GM19043 (cell line): Measurements from ENCODE around the gene C17orf107.

ENCODE experiments used
- ATAC-seq: cut with Tn5 transposase; IDR thresholded peaks from one replicate; pipeline ENCODE4 v1.9.1; 2021; ENCODE audit warnings: low read depth; ENCODE audit not compliant: unreplicated experiment

The C17orf107 gene

GRCh38 chr17:4870855-4871254, 28.5 kb upstream of the C17orf107 start:
- ATAC-seq = no peak

DNA sequence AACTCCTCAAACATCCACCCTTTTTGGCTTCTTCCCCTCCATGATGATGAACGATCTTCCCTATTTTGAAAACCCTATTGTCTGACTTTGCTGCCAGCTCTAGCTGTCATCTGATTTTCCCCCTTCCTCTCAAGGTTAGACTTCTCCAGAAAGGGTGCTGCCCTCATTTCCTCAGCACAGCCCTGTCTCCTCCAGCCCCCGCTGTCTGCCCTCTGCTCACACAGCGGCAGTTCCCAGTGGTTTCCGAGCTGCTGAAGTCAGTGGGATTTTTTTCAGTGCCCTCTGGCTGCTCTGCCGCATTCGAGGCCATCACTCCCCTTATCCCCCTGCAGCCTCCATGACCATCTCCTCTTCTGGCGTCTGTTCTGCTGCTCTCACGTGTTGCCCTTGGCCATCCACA, 26.6 kb upstream of the C17orf107 start:
- ATAC-seq = no peak

DNA sequence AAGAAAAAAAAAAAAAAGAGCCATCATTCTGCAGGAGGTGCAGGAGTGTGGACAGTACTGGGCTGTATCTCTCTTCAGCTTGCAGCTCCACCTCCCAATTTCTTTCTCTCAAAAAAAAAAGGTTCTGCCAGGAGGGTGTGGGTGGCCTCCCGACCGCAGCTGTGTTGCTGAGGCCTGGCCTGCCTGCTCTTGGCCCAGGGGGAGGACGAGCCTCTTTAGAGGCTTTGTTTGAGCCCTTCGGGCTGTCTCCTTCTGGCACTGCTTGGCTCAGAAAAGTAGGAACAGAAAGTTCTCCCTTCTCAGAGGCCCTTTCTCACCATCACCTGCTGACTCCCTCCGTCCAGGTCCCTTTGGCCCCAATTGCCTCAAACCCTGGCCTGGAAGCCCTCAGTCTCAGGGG, 22.2 kb upstream of the C17orf107 start:
- no peak for ATAC-seq

- ATAC-seq = no peak
Measured at GRCh38 chr17:4879601-4880000, 19.7 kb upstream of the C17orf107 start.

DNA sequence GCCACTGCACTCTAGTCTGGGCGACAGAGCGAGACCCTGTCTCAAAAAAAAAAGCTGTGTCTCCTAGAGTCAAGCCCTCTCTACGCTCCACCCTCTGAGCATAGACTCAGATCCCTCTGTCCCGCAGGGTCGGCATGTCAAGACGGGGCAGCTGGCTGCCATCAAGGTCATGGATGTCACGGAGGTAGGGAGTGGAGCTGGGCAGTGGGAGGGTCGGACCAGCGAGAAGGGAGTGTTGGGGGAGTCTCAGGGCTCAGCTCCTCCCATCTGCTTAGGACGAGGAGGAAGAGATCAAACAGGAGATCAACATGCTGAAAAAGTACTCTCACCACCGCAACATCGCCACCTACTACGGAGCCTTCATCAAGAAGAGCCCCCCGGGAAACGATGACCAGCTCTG, 18.5 kb upstream of the C17orf107 start:
- ATAC-seq = no peak

DNA sequence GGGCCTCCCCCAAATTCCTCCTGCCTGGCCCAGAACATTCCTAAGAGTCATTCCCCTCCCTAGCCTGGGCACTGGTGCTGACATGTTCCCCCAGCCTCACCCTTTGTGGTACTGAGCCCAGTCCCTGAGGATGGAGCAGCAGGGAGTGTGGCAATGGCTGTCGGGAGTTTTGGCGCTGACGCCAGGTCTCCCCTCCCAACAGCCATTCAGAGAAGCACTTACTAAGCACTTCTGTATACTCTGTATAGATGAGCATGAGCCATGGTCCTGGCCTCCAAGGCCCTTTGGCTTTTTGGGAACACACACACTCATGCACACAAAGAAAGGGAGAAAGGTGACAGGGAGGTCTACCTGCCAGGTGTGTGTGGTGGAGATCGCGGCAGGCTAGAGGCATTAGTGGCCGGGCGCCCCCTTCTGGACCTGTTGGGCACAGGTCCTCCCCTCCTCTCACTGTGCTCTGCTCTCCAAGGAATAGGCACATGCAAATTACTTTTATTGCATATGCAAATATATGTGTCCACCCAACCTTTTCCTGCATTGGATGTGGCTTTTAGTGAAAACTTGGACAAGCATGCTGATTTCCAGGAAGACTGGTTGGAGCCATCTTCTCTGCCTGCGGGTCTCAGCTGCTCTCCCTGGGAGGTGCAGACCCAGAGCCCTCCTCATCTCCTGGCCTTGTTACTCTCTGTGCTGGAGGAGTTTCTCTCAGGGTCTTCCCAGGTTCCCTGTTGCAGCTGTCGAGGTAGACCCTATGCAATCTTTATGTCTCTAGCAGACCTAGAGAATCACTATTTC, 17.4 kb upstream of the C17orf107 start:
- ATAC-seq = no peak

GRCh38 chr17:4884489-4884888, 14.8 kb upstream of the C17orf107 start:
- no peak for ATAC-seq

- ATAC-seq = no peak
Measured at GRCh38 chr17:4886830-4887229, 12.5 kb upstream of the C17orf107 start.

DNA sequence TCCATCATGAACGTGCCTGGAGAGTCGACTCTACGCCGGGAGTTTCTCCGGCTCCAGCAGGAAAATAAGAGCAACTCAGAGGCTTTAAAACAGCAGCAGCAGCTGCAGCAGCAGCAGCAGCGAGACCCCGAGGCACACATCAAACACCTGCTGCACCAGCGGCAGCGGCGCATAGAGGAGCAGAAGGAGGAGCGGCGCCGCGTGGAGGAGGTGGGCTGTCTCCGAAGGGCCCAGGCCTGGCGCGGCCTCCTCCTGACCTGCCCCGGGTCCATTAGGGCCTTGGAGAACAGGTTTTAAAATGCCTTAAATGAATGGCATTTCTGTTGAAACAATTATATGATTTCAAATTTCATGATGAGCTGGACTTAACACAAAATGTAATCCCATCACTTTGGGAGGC, 11.8 kb upstream of the C17orf107 start:
- ATAC-seq = no peak

DNA sequence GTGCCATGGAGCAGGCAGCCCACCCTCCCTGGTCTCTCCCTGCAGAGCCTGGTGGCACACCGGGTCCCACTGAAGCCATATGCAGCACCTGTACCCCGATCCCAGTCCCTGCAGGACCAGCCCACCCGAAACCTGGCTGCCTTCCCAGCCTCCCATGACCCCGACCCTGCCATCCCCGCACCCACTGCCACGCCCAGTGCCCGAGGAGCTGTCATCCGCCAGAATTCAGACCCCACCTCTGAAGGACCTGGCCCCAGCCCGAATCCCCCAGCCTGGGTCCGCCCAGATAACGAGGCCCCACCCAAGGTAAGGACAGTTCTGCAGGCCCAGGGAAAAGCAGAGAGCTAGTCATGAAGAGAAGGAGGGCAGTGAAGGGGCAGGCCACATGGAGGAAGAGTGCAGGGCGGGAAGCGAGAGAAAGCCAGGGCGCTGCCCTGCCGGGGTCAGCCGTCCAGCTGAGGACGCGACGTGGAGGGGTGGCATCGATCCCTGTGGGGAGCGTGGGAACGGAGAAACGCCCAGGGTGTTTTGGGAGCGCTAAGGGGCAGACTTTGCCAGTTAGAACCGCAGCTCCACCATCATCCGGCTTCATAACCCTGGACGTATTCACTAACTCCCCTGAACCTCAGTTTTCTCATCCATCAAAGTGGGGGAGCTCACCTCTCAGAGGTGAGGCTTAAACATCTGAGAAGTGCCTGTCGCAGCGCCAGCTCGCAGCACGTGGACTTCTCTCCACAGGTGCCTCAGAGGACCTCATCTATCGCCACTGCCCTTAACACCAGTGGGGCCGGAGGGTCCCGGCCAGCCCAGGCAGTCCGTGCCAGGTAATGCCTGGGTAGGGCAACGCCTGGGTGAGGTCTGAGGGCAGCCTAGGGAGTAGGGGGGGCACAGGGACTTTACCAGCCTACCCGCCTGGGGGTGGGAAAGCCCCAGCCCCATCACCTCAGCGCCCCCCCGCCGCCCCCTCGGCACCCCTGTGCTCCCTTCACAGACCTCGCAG, 7.6 kb upstream of the C17orf107 start:
- ATAC-seq = no peak

GRCh38 chr17:4892499-4893221, 6.7 kb upstream of the C17orf107 start:
- ATAC-seq = no peak

- no peak for ATAC-seq
Measured at GRCh38 chr17:4893272-4893671, 6.1 kb upstream of the C17orf107 start.

DNA sequence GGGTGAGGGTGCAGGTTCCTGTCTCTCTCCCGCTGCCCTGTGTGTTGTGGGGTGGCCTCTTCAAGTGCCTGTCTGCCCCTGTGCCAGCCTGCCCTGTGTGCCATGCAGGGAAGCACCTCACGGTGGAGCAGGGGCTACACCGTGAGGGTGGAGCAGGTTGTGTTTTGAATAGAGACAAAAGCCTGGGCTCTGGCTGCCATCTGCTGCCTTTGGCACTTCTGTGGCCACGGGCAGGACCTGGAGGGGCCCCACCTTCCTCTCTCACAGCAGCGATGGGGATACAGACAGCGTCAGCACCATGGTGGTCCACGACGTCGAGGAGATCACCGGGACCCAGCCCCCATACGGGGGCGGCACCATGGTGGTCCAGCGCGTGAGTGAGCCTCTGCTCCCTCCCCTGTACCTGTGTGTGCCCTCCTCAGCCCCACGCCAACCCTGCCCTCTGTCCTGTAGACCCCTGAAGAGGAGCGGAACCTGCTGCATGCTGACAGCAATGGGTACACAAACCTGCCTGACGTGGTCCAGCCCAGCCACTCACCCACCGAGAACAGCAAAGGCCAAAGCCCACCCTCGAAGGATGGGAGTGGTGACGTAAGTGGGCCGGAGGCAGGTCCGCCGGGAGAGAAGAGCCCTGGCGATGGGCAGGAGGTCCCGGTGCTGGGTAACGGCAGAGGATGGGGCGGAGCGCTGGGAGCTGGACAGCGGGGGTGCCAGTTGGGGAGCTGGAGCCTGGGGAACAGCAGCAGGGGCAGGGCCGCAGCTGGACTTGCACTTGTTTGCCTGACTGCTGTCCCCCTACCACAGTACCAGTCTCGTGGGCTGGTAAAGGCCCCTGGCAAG, 5.4 kb upstream of the C17orf107 start:
- no peak for ATAC-seq

DNA sequence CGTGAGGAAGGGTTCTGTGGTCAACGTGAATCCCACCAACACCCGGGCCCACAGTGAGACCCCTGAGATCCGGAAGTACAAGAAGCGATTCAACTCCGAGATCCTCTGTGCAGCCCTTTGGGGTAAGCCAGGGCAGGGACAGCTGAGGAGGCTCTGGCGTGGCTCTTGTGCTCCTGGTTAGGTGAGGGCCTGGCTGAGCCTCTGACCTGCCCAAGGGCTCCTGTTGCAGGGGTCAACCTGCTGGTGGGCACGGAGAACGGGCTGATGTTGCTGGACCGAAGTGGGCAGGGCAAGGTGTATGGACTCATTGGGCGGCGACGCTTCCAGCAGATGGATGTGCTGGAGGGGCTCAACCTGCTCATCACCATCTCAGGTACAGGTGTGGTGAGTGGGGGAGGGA, 4.2 kb upstream of the C17orf107 start:
- no peak for ATAC-seq

DNA sequence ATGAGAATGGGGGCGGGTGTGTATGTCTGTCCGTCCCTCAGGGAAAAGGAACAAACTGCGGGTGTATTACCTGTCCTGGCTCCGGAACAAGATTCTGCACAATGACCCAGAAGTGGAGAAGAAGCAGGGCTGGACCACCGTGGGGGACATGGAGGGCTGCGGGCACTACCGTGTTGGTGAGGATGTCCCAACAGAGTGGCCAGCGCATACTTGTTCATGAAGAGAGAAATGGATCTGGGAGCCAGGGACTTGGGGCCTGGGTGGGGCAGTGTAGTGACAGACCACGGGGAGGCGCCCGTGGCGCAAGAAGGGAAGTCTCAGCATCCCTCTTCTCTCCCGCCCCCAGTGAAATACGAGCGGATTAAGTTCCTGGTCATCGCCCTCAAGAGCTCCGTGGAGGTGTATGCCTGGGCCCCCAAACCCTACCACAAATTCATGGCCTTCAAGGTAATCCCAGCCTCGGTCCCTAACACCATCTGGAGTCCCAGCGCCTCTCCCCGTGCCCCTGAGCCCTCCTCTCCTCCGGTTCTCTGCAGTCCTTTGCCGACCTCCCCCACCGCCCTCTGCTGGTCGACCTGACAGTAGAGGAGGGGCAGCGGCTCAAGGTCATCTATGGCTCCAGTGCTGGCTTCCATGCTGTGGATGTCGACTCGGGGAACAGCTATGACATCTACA, 3.5 kb upstream of the C17orf107 start:
- no peak for ATAC-seq

GRCh38 chr17:4896332-4897197, 2.8 kb upstream of the C17orf107 start:
- no peak for ATAC-seq

DNA sequence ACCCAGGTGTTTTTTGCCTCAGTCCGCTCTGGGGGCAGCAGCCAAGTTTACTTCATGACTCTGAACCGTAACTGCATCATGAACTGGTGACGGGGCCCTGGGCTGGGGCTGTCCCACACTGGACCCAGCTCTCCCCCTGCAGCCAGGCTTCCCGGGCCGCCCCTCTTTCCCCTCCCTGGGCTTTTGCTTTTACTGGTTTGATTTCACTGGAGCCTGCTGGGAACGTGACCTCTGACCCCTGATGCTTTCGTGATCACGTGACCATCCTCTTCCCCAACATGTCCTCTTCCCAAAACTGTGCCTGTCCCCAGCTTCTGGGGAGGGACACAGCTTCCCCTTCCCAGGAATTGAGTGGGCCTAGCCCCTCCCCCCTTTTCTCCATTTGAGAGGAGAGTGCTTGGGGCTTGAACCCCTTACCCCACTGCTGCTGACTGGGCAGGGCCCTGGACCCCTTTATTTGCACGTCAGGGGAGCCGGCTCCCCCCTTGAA, 2.1 kb upstream of the C17orf107 start:
- ATAC-seq = no peak

GRCh38 chr17:4897785-4898184, 1.6 kb upstream of the C17orf107 start:
- no peak for ATAC-seq
